Esophagus muscularis mucosa (tissue), 3 donors: ENCODE data around the gene SDF2L1.

Experiments used
- CTCF ChIP-seq, 3 experiments: fragments of 200-600 bp in 2 of 3; fragments of 450-650 bp in 1 of 3; sonication (generic) in 2 of 3; IDR thresholded peaks; one replicate each; pipeline ENCODE4 v1.5.1; 2017 to 2019; ENCODE audit warnings: antibody characterized with exemption in 3 of 3, mild to moderate bottlenecking in 2 of 3, moderate library complexity in 1 of 3
- POLR2A ChIP-seq: fragments of 450-650 bp; IDR thresholded peaks from one replicate; pipeline ENCODE4 v1.6.1; 2017; ENCODE audit warnings: antibody characterized with exemption, moderate library complexity, mild to moderate bottlenecking, low read depth
- POLR2AphosphoS5 ChIP-seq, 2 donors: sonication (generic); formaldehyde crosslinking; IDR thresholded peaks; one replicate each; pipeline ENCODE4 v1.6.1; 2017; ENCODE audit warnings: antibody characterized with exemption in 2 of 2

- TF ChIP-seq CTCF (IDR thresholded peaks at IDR 0.05) = no peak
- TF ChIP-seq POLR2A = no peak
- no peak for TF ChIP-seq POLR2AphosphoS5 (IDR thresholded peaks at IDR 0.05)
Measured at GRCh38 chr22:21592422-21592821, 49.7 kb upstream of the SDF2L1 start.
